Measurements from ENCODE around the gene SSBP4.

The SSBP4 gene

GRCh38 chr19:18433015-18433691 lies 14.0 kb downstream of the SSBP4 start (continued):
- TF ChIP-seq ZFHX2 (tag by site-specific recombination; conservative IDR thresholded peaks at IDR 0.05) (peak; percentile 99), PATZ1 (tag by site-specific recombination; IDR thresholded peaks at IDR 0.05) (peak; percentile 99), ZNF19 (tag by site-specific recombination; IDR thresholded peaks at IDR 0.05; ENCODE audit: low read depth) (no peak), ZNF302 (tag by site-specific recombination; IDR thresholded peaks at IDR 0.05; ENCODE audit: low read depth) (no peak), ZNF549 (tag by site-specific recombination; IDR thresholded peaks at IDR 0.05) (no peak), ZNF792 (tag by site-specific recombination; IDR thresholded peaks at IDR 0.05) (no peak), KLF10 (tag by site-specific recombination; IDR thresholded peaks at IDR 0.05) (peak; percentile 82), ZNF341 (tag by site-specific recombination; IDR thresholded peaks at IDR 0.05; ENCODE audit: low read depth) (peak; percentile 96), KLF9 (tag by site-specific recombination; IDR thresholded peaks at IDR 0.05; ENCODE audit: low read depth) (peak; percentile 95), OVOL3 (tag by site-specific recombination; IDR thresholded peaks at IDR 0.05) (peak; percentile 48; the same call in 1 of the 2 replicates), ZNF521 (tag by site-specific recombination; IDR thresholded peaks at IDR 0.05) (no peak), ZNF121 (tag by site-specific recombination; IDR thresholded peaks at IDR 0.05) (no peak), ZBTB8A (tag by site-specific recombination; IDR thresholded peaks at IDR 0.05) (peak; percentile 97), WT1 (tag by site-specific recombination; IDR thresholded peaks at IDR 0.05) (peak; percentile 49), PRDM10 (tag by site-specific recombination; IDR thresholded peaks at IDR 0.05) (peak; percentile 88), ZFP3 (tag by site-specific recombination; IDR thresholded peaks at IDR 0.05; ENCODE audit: low read depth) (no peak), ZNF558 (tag by site-specific recombination; IDR thresholded peaks at IDR 0.05) (no peak), ZNF404 (tag by site-specific recombination; IDR thresholded peaks at IDR 0.05) (no peak), ZFP37 (tag by site-specific recombination; IDR thresholded peaks at IDR 0.05) (peak; percentile 91), ZNF571 (tag by site-specific recombination; IDR thresholded peaks at IDR 0.05) (no peak), IKZF3 (tag by site-specific recombination; IDR thresholded peaks at IDR 0.05) (peak; percentile 72), EGR2 (tag by site-specific recombination; IDR thresholded peaks at IDR 0.05; ENCODE audit: low read depth) (peak; percentile 97), PRDM4 (tag by site-specific recombination; IDR thresholded peaks at IDR 0.05) (peak; percentile 46), SP3 (tag by site-specific recombination; IDR thresholded peaks at IDR 0.05) (peak; percentile 79), ZBTB21 (tag by site-specific recombination; IDR thresholded peaks at IDR 0.05) (0 out of 2 replicates have a peak, but pooled peaks have one; percentile 8), ZSCAN23 (tag by site-specific recombination; IDR thresholded peaks at IDR 0.05) (no peak), ZNF18 (tag by site-specific recombination; IDR thresholded peaks at IDR 0.05) (no peak), ZNF184 (tag by site-specific recombination; IDR thresholded peaks at IDR 0.05) (no peak), KLF16 (tag by site-specific recombination; IDR thresholded peaks at IDR 0.05) (peak; percentile 98), CTCF (tag by site-specific recombination; IDR thresholded peaks at IDR 0.05) (peak; percentile 75; the same call in 1 of the 2 replicates)
